Stimulated activated memory B cell treated with anti-CD40 and anti-IgM and Interleukin-4, amounts not matched to agents 10 μg/mL and 1 μg/mL and 100 μg/mL, for 72 hours (primary cell): ENCODE measurements around the gene SLC5A12.

Source experiments
- ATAC-seq: fragments of 150-1000 bp; cut with Tn5 transposase; 2 replicates; pipeline ENCODE4 v1.10.0; 2021
- H3K27ac Mint-ChIP-seq: one replicate; pipeline ENCODE4 v1.8.0; 2022; ENCODE audit warnings: mild to moderate bottlenecking, mixed read lengths
- H3K27me3 Mint-ChIP-seq: one replicate; pipeline ENCODE4 v1.8.0; 2022; ENCODE audit warnings: mixed read lengths
- H3K36me3 Mint-ChIP-seq: one replicate; pipeline ENCODE4 v1.8.0; 2022; ENCODE audit warnings: mixed read lengths
- H3K4me1 Mint-ChIP-seq: one replicate; pipeline ENCODE4 v1.8.0; 2022; ENCODE audit warnings: mixed read lengths
- H3K4me3 Mint-ChIP-seq: one replicate; pipeline ENCODE4 v1.8.0; 2022; ENCODE audit warnings: mild to moderate bottlenecking, moderate library complexity, mixed read lengths
- H3K9me3 Mint-ChIP-seq: one replicate; pipeline ENCODE4 v1.8.0; 2022; ENCODE audit warnings: mixed read lengths

The SLC5A12 gene

DNA sequence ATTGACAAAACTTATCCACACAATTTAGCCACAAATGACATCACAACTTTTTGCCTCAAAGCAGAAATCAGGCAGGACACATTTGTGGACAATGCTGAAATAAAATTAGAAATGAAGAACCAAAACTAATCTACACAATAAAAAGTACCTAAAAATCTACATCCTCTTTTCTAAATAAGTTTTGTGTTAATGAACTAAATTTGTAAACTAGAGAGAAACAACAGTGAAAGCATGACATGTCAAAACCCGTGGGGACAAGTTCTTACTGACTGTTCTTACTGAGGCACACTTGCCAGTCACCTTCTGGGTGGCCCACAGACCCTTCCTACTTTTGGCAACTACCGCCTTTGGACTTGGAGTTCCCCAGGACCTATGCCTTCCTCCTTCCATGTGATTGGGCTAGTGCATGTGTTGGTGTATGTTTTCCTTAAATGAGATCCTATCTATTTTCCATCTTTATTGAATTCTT is 89.1 kb downstream of the SLC5A12 start:
- Mint-ChIP-seq H3K4me3 (no peak overlapping the region), H3K9me3 (no peaks in the 10 kb centered on the region), H3K36me3 (no peaks in the 10 kb centered on the region), H3K4me1 (no peaks in the 10 kb centered on the region), H3K27ac (no peak overlapping the region), H3K27me3 (no peaks in the 10 kb centered on the region)
- no peak for ATAC-seq

DNA sequence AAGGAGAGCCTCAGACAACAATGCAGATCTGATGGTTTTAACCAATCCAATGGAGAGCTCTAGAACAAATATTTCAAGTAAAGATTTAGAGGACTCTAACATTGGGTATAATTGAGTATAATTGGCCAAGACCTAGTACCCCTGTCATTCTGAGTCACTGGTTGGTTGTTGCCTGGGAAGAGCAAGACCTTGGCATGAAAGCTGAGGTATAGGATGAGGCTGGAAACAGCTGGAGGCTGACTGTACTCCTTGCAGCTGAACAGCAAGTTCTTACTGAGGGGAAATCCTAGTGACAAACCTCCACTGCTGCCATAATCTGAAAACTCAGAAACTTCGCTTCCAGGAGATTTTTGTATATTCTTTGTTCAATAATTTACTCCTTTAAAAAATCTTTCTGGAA is 95.5 kb downstream of the SLC5A12 start:
- Mint-ChIP-seq H3K27ac (no peak overlapping the region), H3K36me3 (no peaks in the 10 kb centered on the region), H3K27me3 (no peaks in the 10 kb centered on the region), H3K4me3 (no peak overlapping the region), H3K9me3 (no peaks in the 10 kb centered on the region), H3K4me1 (no peaks in the 10 kb centered on the region)
- no peak for ATAC-seq

DNA sequence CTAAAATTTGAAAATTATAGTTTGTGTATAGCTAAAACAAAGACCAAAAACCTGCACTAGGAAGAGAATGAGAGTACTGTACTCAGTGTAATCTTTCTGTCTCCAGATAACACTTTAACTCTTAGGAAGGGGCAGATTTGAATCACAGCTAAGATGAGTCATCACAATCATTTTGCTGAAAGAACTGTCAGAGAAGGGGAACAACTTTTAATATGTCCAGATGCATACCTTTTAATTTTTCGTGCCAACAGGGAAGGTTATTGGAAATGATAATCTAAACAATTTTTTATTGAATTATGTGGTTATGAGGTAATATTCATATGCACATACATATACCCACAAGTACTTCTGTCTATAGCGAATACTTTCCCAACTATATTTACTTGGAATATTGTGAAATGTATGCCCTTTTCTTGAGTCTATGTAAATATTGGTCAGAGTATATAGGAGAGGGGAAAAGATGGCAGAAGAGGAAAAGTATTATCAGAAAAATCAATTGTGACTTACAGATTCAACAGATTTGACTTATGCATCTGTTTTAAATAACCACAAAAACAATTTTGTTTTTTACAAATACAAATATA is 98.7 kb downstream of the SLC5A12 start:
- no peaks in the 10 kb centered on the region for H3K36me3 Mint-ChIP-seq
- H3K9me3 Mint-ChIP-seq, result no peaks in the 10 kb centered on the region
- no peaks in the 10 kb centered on the region for H3K27me3 Mint-ChIP-seq
- H3K4me1 Mint-ChIP-seq, result no peaks in the 10 kb centered on the region
- H3K27ac Mint-ChIP-seq, result no peak overlapping the region
- H3K4me3 Mint-ChIP-seq, result no peak overlapping the region
- ATAC-seq, result no peak

DNA sequence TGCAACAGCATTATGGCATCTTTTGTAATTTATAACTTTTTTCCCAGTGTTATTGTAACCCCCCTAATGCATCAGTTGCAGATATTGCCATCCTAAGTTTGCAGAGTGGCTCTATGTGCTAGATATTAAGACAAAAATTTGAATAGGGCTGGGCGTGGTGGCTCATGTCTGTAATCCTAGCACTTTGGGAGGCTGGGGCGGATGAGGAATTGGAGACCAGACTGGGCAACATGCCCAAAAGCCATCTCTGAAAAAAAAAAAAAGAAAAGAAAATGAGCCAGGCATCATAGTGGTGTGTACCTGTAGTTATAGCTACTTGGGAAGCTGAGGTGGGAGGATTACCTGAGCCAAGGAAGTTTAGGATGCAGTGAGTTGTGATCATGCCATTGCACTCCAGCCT is 99.7 kb downstream of the SLC5A12 start:
- no peaks in the 10 kb centered on the region for H3K36me3 Mint-ChIP-seq
- no peak for ATAC-seq
- H3K27ac Mint-ChIP-seq, result no peak overlapping the region
- peaks cover under 1% of the 10 kb centered on the region for H3K9me3 Mint-ChIP-seq
- H3K27me3 Mint-ChIP-seq, result no peaks in the 10 kb centered on the region
- H3K4me1 Mint-ChIP-seq, result no peaks in the 10 kb centered on the region
- no peak overlapping the region for H3K4me3 Mint-ChIP-seq

DNA sequence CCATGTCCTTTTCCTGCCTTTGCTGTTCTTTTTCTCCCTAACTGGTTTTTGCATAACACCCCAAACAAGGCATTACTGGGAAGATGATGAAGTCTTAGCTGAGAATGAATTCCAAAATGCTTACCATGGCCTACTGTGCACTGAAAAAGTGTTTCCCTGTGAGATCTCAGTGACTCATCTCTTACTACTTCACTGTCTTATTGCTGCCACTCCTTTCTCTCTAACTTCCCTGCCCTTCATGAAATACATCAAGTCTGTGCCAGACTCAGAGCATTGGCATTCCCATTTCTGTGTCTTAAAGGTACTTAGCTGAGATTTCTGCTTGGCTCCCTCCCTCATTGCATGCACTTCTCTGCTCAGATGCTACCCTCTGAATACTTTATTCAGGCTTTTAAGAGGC is 100.7 kb downstream of the SLC5A12 start:
- Mint-ChIP-seq H3K27ac (no peak overlapping the region), H3K4me3 (no peak overlapping the region), H3K9me3 (peaks cover 3% of the 10 kb centered on the region), H3K36me3 (no peaks in the 10 kb centered on the region), H3K27me3 (no peaks in the 10 kb centered on the region), H3K4me1 (no peaks in the 10 kb centered on the region)
- no peak for ATAC-seq

DNA sequence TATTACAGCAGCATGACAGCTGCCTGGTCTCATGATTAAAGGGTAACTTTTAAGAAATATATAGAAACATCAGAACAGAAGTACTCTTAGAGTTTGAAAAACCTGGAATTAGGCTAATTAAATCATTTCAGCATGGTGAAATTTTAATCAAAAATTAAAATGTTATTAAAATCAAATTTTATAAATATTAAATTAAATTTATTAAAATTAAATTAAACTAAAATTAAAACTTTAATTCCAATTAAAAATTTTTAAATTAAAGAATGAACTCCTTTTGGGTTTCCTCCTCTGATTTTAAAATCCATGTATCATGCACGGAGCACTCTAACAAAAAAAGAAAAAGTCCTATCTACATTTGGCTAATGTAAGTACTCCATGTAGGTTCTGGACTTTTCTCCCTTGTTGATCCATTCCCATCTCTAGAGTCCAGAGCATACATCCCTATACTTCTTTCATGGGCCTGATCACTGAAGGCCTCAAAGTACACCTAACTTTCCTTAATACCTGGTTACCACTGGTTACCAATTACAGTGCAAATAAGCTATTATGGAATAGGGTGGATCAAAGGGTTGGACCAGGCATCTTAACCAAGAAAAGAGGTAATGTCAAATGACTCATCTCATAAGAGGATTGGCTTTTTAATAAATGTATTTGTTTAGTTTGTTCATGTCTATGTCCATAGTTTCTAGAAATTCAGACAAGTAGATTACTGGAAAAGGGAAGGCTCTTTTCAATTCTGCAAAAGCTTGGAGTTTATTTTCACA is 101.4 kb downstream of the SLC5A12 start:
- H3K36me3 Mint-ChIP-seq, result no peaks in the 10 kb centered on the region
- H3K9me3 Mint-ChIP-seq, result peaks cover 3% of the 10 kb centered on the region
- no peak overlapping the region for H3K4me3 Mint-ChIP-seq
- H3K27me3 Mint-ChIP-seq, result no peaks in the 10 kb centered on the region
- H3K4me1 Mint-ChIP-seq, result no peaks in the 10 kb centered on the region
- ATAC-seq, result no peak
- H3K27ac Mint-ChIP-seq, result no peak overlapping the region

DNA sequence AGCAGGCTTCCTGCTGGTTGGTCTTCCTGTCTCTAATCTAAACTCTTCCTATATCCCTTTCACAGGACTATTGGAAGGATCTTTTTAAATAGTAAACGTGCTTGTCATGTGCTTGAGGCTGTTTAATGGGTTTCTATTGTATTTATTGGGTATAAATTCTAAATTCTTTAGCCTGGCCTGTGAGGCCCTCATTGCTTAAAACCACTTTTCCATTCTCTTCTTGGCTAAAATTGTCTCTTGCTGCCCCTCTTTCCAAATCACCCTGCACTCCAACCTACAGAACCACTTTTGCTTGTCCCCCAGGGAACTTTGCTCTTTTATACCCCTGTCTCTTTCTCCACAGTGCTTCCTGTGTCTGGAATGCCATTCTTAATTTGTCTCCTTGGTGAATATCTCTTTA is 103.4 kb downstream of the SLC5A12 start:
- Mint-ChIP-seq H3K27me3 (no peaks in the 10 kb centered on the region), H3K9me3 (peaks cover 5% of the 10 kb centered on the region), H3K4me3 (no peak overlapping the region), H3K4me1 (no peaks in the 10 kb centered on the region), H3K36me3 (no peaks in the 10 kb centered on the region), H3K27ac (no peak overlapping the region)
- no peak for ATAC-seq
